Measurements from ENCODE around the gene ZDHHC24.

Gene ZDHHC24

DNA sequence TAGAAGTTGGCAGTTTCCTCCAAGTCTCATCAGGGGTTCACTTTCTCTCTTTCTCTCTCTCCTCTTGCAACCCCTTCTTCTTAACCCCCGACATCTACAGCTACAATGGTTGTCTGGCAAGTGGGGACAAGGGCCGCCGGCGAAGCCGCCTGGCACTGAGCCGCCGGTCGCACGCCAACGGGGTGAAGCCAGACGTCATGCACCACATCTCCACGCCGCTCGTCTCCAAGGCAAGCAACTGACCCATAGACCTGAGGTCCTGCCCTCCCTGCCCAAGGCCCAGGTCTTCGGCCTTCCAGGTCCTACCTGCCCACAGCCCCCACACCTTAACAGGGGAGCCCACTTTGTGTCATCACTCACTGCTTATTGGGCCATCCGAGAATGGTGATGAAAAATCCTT, 74.7 kb downstream of the ZDHHC24 start:
- no peak for DNase-seq (ENCODE audit: low read depth)

All from activated T-cell treated with anti-CD3 and anti-CD28 coated beads for 24 hours (primary cell).